IMR-90 (cell line): Measurements from ENCODE around the gene BIK. TPM values are rescaled to one million over a fixed set of nuclear protein-coding genes. Genes with fewer than 3 reads are reported as not detected.

Source experiments
- ATAC-seq: fragments of 200-7000 bp; cut with Tn5 transposase; 2 replicates; pipeline ENCODE4 v1.9.1; 2020; ENCODE audit warnings: low read depth, mild to moderate bottlenecking, moderate library complexity
- BruUV-seq: library from RNA; stranded (reverse); fragments of 400-500 nt; replicated peaks from 2 replicates; lab custom pipeline; 2021; lab: Mats Ljungman, UMichigan
- CTCF ChIA-PET: fragments of 300-600 bp; formaldehyde crosslinking; extraction: SDS; loops from one replicate; lab custom pipeline; 2021; ENCODE audit warnings: antibody characterized with exemption; lab: Yijun Ruan, JAX
- POLR2A ChIA-PET: fragments of 300-600 bp; sonication (Branson Sonifier 250); formaldehyde crosslinking; loops from one replicate; lab custom pipeline; 2022; ENCODE audit warnings: antibody characterized with exemption; ENCODE audit not compliant: unreplicated experiment; lab: Charles Lee
- DNase-seq: peaks from one replicate; pipeline ENCODE4 v3.0.0; 2013
- H2AFZ ChIP-seq: replicated peaks from 2 replicates; pipeline ENCODE3; 2013; ENCODE audit warnings: low read length, mild to moderate bottlenecking; ENCODE audit not compliant: poor library complexity
- H2AK5ac ChIP-seq: 2 replicates; pipeline ENCODE4 v1.6.1; 2013; ENCODE audit warnings: low read depth, low read length, inconsistent platforms
- H2AK9ac ChIP-seq: replicated peaks from 2 replicates; pipeline ENCODE3; 2013; ENCODE audit warnings: mild to moderate bottlenecking, low read depth, low read length, moderate library complexity; ENCODE audit not compliant: poor library complexity
- H2BK120ac ChIP-seq: 2 replicates; pipeline ENCODE4 v1.6.1; 2013; ENCODE audit warnings: low read depth, low read length, inconsistent platforms
- H2BK15ac ChIP-seq: 3 replicates; pipeline ENCODE4 v1.6.1; 2013; ENCODE audit warnings: low read depth, low read length, inconsistent platforms
- H2BK20ac ChIP-seq: 2 replicates; pipeline ENCODE4 v1.6.1; 2013; ENCODE audit warnings: low read depth, mild to moderate bottlenecking, inconsistent platforms, low read length, moderate library complexity
- H2BK5ac ChIP-seq: 2 replicates; pipeline ENCODE4 v1.6.1; 2013; ENCODE audit warnings: mild to moderate bottlenecking, low read depth, low read length, inconsistent platforms; ENCODE audit not compliant: poor library complexity, severe bottlenecking
- H3K14ac ChIP-seq: replicated peaks from 2 replicates; pipeline ENCODE4 v1.6.1; 2013; ENCODE audit warnings: low read depth, low read length, inconsistent platforms
- H3K18ac ChIP-seq: 2 replicates; pipeline ENCODE4 v1.6.1; 2013; ENCODE audit warnings: low read depth, low read length, control low read depth
- H3K23ac ChIP-seq: 2 replicates; pipeline ENCODE4 v1.6.1; 2013; ENCODE audit warnings: low read depth, low read length, inconsistent platforms
- H3K27ac ChIP-seq: 2 replicates; pipeline ENCODE4 v1.5.1; 2013; ENCODE audit warnings: mild to moderate bottlenecking, control low read depth, low read length; ENCODE audit not compliant: insufficient read depth
- H3K27me3 ChIP-seq: 2 replicates; pipeline ENCODE4 v1.6.1; 2013; ENCODE audit warnings: low read length; ENCODE audit not compliant: control insufficient read depth, insufficient read depth
- H3K36me3 ChIP-seq: 2 replicates; pipeline ENCODE4 v1.6.1; 2013; ENCODE audit warnings: low read length, mixed read lengths; ENCODE audit not compliant: control insufficient read depth, insufficient read depth
- H3K4ac ChIP-seq: 2 replicates; pipeline ENCODE4 v1.6.1; 2013; ENCODE audit warnings: low read depth, low read length, inconsistent platforms
- H3K4me1 ChIP-seq: 2 replicates; pipeline ENCODE4 v1.6.1; 2013; ENCODE audit warnings: low read length, mixed read lengths; ENCODE audit not compliant: control insufficient read depth, insufficient read depth
- H3K4me2 ChIP-seq: 2 replicates; pipeline ENCODE4 v1.6.1; 2013; ENCODE audit warnings: low read depth, mild to moderate bottlenecking, control low read depth, low read length, moderate library complexity
- H3K4me3 ChIP-seq: 2 replicates; pipeline ENCODE4 v1.5.1; 2013; ENCODE audit warnings: low read depth, mild to moderate bottlenecking, control low read depth, low read length, moderate library complexity; ENCODE audit not compliant: insufficient read depth
- H3K56ac ChIP-seq: 2 replicates; pipeline ENCODE4 v1.6.1; 2013; ENCODE audit warnings: low read length, inconsistent platforms; ENCODE audit not compliant: insufficient read depth; ENCODE audit errors: extremely low read depth
- H3K79me1 ChIP-seq, 2 experiments: 2 replicates each; pipeline ENCODE4 v1.6.1; 2013; ENCODE audit warnings: low read length in 2 of 2, inconsistent platforms in 1 of 2, low read depth in 1 of 2
- H3K9ac ChIP-seq: 2 replicates; pipeline ENCODE4 v1.6.1; 2013; ENCODE audit warnings: low read depth, low read length, control low read depth
- H3K9me1 ChIP-seq: 2 replicates; pipeline ENCODE4 v1.6.1; 2013; ENCODE audit warnings: low read length, inconsistent platforms; ENCODE audit not compliant: insufficient read depth
- H3K9me3 ChIP-seq: 2 replicates; pipeline ENCODE4 v1.6.1; 2013; ENCODE audit warnings: low read length; ENCODE audit not compliant: control insufficient read depth, insufficient read depth
- H4K20me1 ChIP-seq: 2 replicates; pipeline ENCODE4 v1.6.1; 2013; ENCODE audit warnings: low read length, inconsistent platforms; ENCODE audit not compliant: insufficient read depth
- H4K5ac ChIP-seq: 2 replicates; pipeline ENCODE4 v1.6.1; 2013; ENCODE audit warnings: mild to moderate bottlenecking, low read depth, low read length, control low read depth
- H4K8ac ChIP-seq, 2 experiments: 2 replicates each; pipeline ENCODE4 v1.6.1; 2013; ENCODE audit warnings: low read depth in 2 of 2, low read length in 2 of 2, control low read depth in 1 of 2, inconsistent platforms in 1 of 2
- H4K91ac ChIP-seq: 2 replicates; pipeline ENCODE4 v1.6.1; 2013; ENCODE audit warnings: low read depth, low read length, inconsistent platforms; ENCODE audit not compliant: insufficient read depth
- BHLHE40 ChIP-seq: fragments of 150-350 bp; IDR thresholded peaks from 2 replicates; pipeline ENCODE4 v1.6.1; 2016; ENCODE audit warnings: mild to moderate bottlenecking, low read depth, low read length
- CEBPB ChIP-seq: IDR thresholded peaks from 2 replicates; pipeline ENCODE4 v1.6.1; 2012; ENCODE audit warnings: low read depth, low read length, improper control_type of control experiment
- CHD1 ChIP-seq: IDR thresholded peaks from 2 replicates; pipeline ENCODE4 v1.6.1; 2012; ENCODE audit warnings: low read depth, low read length, improper control_type of control experiment
- MAFK ChIP-seq: IDR thresholded peaks from 2 replicates; pipeline ENCODE4 v1.6.1; 2012; ENCODE audit warnings: low read depth, low read length, improper control_type of control experiment
- MAZ ChIP-seq: IDR thresholded peaks from 2 replicates; pipeline ENCODE4 v1.6.1; 2012; ENCODE audit warnings: low read depth, mild to moderate bottlenecking, low read length, improper control_type of control experiment, moderate library complexity, borderline replicate concordance
- MXI1 ChIP-seq: IDR thresholded peaks from 2 replicates; pipeline ENCODE4 v1.6.1; 2012; ENCODE audit warnings: low read depth, mild to moderate bottlenecking, low read length, moderate library complexity, borderline replicate concordance
- NFE2L2 ChIP-seq: fragments of 150-350 bp; IDR thresholded peaks from 2 replicates; pipeline ENCODE4 v1.6.1; 2016; ENCODE audit warnings: low read depth, mild to moderate bottlenecking, low read length
- POLR2A ChIP-seq: IDR thresholded peaks from 2 replicates; pipeline ENCODE4 v1.6.1; 2012; ENCODE audit warnings: mild to moderate bottlenecking, low read depth, low read length
- RCOR1 ChIP-seq: IDR thresholded peaks from 2 replicates; pipeline ENCODE4 v1.6.1; 2012; ENCODE audit warnings: mild to moderate bottlenecking, low read length, improper control_type of control experiment; ENCODE audit not compliant: insufficient replicate concordance
- SMC3 ChIP-seq: fragments of 150-350 bp; IDR thresholded peaks from 2 replicates; pipeline ENCODE4 v1.6.1; 2016; ENCODE audit warnings: low read depth, mild to moderate bottlenecking, antibody characterized with exemption, low read length, moderate library complexity
- WGBS, 2 experiments: methylation state at CpG; one replicate each; pipeline versions ENCODE4 v1.1.5 to v1.1.7; 2013; ENCODE audit warnings: missing lambda C conversion rate in 2 of 2; ENCODE audit not compliant: insufficient read length in 1 of 2; ENCODE audit errors: extremely low coverage in 2 of 2; 5-methylcytosine and 5-hydroxymethylcytosine counted together
- dilution Hi-C: fragments of 300-500 bp; cut with HindIII; formaldehyde crosslinking; loops from one replicate; pipeline ENCODE4 v1.14.3; 2018; ENCODE audit warnings: low sequenced_read_pairs; ENCODE audit not compliant: unreplicated experiment
- in situ Hi-C: fragments of 300-500 bp; cut with MboI; formaldehyde crosslinking; loops from 3 replicates; pipeline ENCODE4 v1.14.3; 2019; ENCODE audit warnings: low sequenced_read_pairs, inconsistent platforms, mixed read lengths
- intact Hi-C: fragments of 100-400 bp; cut with micrococcal nuclease; formaldehyde crosslinking; loops from 2 replicates; pipeline ENCODE4 v1.10.0; 2022
- polyA plus RNA-seq, 3 experiments: library from polyadenylated mRNA; depleted of rRNA; stranded (reverse); fragments of >200 nt; gene quantifications; 2 replicates each; pipeline ENCODE4 v1.2.3, GENCODE V29; 2012; ENCODE audit warnings: low replicate concordance in 1 of 3
- total RNA-seq: library from RNA; depleted of rRNA; stranded (reverse); fragments of >200 nt; gene quantifications from 2 replicates; pipeline ENCODE4 v1.2.3, GENCODE V29; 2012
- TF ChIP-seq, protein P1 (sequence below): fragments of 150-350 bp; IDR thresholded peaks from 2 replicates; pipeline ENCODE4 v1.6.1; 2016; ENCODE audit warnings: low read depth, mild to moderate bottlenecking, low read length, moderate library complexity, borderline replicate concordance
- TF ChIP-seq, protein P2 (sequence below): fragments of 150-350 bp; IDR thresholded peaks from 2 replicates; pipeline ENCODE4 v1.6.1; 2017; ENCODE audit warnings: mild to moderate bottlenecking, antibody characterized with exemption, low read length, low read depth
- TF ChIP-seq, protein P3 (sequence below): conservative IDR thresholded peaks from 2 replicates; pipeline ENCODE4 v1.5.1; 2012; ENCODE audit warnings: mild to moderate bottlenecking, low read depth, low read length, improper control_type of control experiment

BIK gene
- total and polyA plus RNA-seq, 2 of the 4 experiments (the other 2 are of a cell fraction): 0.18 TPM; not detected in 1

DNA sequence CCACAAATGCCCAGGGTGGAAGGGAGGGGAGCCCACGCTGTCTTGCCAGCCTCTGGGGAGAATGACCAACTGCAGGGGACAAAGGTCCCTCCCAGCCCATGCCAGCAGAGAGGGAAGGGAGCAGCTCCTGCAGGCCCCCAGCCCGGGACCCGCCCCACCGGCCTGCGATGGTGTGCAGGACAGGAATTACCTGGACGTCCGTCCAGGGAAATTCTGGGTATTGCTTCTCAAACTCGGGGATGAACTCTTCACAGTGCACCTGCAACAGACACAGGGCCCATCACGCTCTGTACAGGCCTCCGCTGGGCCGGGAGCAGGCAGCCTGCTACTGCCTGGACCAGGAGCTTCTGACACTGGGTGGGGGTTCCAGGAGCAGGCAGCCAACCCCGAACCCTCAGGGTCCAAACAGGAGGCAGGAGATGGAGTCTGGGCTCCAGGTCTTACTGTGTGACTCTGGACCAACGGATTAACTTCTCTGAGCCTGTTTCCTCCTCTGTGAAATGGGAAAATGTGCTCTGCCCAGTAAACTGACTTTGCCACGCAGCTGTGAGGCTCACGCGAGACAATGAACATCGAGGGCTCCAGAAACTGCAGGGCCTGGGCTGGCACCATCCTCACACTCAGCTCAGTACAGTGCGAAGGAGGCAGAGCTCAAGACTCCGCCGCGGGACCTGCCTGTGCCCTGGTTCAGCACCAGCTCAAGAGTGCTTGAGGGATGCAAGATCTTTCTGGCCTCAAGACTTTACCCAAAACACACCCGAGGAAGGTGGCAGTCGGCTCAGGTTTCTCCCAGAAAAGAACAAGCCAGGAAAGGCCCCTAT is 59.0 kb downstream of the BIK start (continued):
- TF ChIP-seq POLR2A: no peak

DNA sequence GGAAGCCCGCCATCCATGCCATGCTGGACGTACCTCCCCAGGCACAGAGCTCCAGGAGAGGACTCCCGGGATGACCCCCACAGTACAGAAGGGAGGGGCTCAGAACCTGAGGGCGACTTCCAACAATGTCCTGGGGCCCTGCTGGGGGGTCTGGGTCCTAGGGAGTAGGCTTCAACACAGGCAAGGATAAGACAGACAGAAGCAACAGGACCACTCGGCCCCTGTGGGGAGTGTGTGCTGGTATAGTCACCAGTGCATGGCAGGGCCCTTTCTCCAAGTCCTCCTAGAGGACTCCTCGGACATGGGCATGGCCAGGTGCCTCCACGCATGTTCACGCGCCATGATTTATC is 59.6 kb downstream of the BIK start:
- dilution Hi-C loops (no loop called here), intact Hi-C loops (no loop called here), in situ Hi-C loops (no loop called here)
- BruUV-seq: no TSS peak
- H3K56ac ChIP-seq: no peak overlapping the region
- ATAC-seq (no peak), DNase-seq (no peak)
- no peak overlapping the region for H2BK5ac ChIP-seq
- ChIA-PET CTCF (no interaction called here), POLR2A (no interaction called here)
- no peak overlapping the region for H4K8ac ChIP-seq
- no peak overlapping the region for H2AK9ac ChIP-seq
- no peak overlapping the region for H2BK120ac ChIP-seq
- H3K4me3 ChIP-seq: no peak overlapping the region
- no peak overlapping the region for H2AFZ ChIP-seq
- H3K4ac ChIP-seq: no peak overlapping the region
- no peak overlapping the region for H3K9ac ChIP-seq
- peaks cover 43% of the 10 kb centered on the region for H3K36me3 ChIP-seq
- no peaks in the 10 kb centered on the region for H3K9me3 ChIP-seq
- no peak overlapping the region for H3K27ac ChIP-seq
- H4K20me1 ChIP-seq: no peaks in the 10 kb centered on the region; the same call in none of the 2 replicates
- no peak overlapping the region for H4K5ac ChIP-seq
- H4K91ac ChIP-seq: no peak overlapping the region
- H3K27me3 ChIP-seq: no peaks in the 10 kb centered on the region
- H3K18ac ChIP-seq: no peak overlapping the region
- H3K79me1 ChIP-seq: no peaks in the 10 kb centered on the region
- no peaks in the 10 kb centered on the region; the same call in 1 of the 2 replicates for H3K9me1 ChIP-seq
- 92% methylated on average over 5 of the region's 9 CpGs; no CpG with 5 or more reads in 1 of the 2 experiments for WGBS, 2 experiments
- H2BK15ac ChIP-seq: no peak overlapping the region
- no peak overlapping the region for H2BK20ac ChIP-seq
- no peak overlapping the region for H3K23ac ChIP-seq
- no peak overlapping the region for H2AK5ac ChIP-seq
- H3K4me1 ChIP-seq: no peaks in the 10 kb centered on the region
- no peak overlapping the region for H3K4me2 ChIP-seq
- H3K14ac ChIP-seq: no peak overlapping the region
- no peak for TF ChIP-seq NFE2L2
- TF ChIP-seq, protein P1, sequence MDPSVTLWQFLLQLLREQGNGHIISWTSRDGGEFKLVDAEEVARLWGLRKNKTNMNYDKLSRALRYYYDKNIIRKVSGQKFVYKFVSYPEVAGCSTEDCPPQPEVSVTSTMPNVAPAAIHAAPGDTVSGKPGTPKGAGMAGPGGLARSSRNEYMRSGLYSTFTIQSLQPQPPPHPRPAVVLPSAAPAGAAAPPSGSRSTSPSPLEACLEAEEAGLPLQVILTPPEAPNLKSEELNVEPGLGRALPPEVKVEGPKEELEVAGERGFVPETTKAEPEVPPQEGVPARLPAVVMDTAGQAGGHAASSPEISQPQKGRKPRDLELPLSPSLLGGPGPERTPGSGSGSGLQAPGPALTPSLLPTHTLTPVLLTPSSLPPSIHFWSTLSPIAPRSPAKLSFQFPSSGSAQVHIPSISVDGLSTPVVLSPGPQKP: no peak
- no peak for TF ChIP-seq SMC3
- no peak for TF ChIP-seq POLR2A
- no peak for TF ChIP-seq RCOR1
- no peak for TF ChIP-seq CEBPB
- TF ChIP-seq MXI1: no peak
- TF ChIP-seq BHLHE40: no peak
- TF ChIP-seq, protein P2, sequence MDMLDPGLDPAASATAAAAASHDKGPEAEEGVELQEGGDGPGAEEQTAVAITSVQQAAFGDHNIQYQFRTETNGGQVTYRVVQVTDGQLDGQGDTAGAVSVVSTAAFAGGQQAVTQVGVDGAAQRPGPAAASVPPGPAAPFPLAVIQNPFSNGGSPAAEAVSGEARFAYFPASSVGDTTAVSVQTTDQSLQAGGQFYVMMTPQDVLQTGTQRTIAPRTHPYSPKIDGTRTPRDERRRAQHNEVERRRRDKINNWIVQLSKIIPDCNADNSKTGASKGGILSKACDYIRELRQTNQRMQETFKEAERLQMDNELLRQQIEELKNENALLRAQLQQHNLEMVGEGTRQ: no peak
- no peak for TF ChIP-seq MAFK
- TF ChIP-seq, protein P3, sequence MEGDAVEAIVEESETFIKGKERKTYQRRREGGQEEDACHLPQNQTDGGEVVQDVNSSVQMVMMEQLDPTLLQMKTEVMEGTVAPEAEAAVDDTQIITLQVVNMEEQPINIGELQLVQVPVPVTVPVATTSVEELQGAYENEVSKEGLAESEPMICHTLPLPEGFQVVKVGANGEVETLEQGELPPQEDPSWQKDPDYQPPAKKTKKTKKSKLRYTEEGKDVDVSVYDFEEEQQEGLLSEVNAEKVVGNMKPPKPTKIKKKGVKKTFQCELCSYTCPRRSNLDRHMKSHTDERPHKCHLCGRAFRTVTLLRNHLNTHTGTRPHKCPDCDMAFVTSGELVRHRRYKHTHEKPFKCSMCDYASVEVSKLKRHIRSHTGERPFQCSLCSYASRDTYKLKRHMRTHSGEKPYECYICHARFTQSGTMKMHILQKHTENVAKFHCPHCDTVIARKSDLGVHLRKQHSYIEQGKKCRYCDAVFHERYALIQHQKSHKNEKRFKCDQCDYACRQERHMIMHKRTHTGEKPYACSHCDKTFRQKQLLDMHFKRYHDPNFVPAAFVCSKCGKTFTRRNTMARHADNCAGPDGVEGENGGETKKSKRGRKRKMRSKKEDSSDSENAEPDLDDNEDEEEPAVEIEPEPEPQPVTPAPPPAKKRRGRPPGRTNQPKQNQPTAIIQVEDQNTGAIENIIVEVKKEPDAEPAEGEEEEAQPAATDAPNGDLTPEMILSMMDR: no peak
- TF ChIP-seq MAZ: no peak
- TF ChIP-seq CHD1: no peak
